GM18858 (cell line): ENCODE results near the gene VAC14.

Source experiments
- ATAC-seq: cut with Tn5 transposase; IDR thresholded peaks from one replicate; pipeline ENCODE4 v1.9.1; 2021; ENCODE audit not compliant: unreplicated experiment

The VAC14 gene

DNA sequence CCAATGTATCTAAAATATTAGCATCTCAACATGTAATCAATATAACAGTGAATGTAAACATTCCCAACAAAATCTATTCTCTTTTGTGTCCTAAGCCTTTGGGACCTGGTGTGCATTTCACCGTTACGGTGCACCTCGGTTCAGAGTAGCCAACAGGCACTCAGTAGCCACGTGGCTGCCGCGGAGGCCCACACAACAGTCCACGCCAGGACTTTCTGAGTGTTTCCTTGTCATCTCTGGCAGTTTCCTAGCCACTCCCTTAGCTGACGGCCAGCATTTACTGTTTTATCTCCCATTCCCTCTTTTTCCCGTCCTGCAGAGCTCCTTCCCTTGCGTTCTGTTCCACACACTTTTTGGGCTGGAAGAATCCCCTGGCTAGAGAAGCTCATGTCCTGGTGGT is 36.3 kb downstream of the VAC14 start:
- no peak for ATAC-seq

DNA sequence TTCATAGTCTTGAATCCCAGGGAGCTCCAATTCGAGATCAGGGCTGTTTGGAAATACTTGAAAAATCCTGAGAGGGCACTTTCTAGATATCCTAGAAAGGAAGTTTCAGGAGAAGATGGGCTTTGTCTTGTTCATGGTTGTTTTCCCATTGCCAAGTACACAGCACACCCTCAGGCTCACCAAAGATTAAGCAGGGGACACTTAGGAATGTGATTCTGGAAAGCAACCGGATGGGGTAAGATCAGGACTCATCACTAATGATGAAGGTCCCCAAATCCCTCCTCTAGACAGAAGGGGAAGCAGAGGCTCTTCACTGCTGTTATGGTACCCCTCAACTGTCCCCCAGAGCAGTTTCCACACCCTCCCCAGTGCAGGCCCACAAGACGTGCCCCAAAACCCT is 40.7 kb downstream of the VAC14 start:
- ATAC-seq = no peak

DNA sequence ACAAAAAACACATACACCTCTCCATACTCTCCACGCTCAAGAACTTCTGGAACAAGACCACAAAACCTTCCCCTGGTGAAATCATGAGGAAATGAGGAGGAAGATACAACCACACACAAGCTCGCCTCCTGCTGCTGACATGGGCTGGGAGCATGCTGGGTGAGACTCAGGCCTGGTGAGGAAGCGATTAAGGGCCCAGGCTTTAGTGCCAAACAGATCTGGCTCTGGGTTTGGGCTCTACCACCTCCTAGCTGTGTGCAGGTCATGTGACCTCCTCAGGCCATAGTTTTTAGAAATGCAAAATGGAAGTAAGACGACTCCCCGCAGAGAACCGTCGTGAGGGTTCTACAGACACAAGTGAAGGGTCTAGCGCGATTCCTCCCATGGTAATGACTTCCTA is 41.3 kb downstream of the VAC14 start:
- ATAC-seq = no peak

DNA sequence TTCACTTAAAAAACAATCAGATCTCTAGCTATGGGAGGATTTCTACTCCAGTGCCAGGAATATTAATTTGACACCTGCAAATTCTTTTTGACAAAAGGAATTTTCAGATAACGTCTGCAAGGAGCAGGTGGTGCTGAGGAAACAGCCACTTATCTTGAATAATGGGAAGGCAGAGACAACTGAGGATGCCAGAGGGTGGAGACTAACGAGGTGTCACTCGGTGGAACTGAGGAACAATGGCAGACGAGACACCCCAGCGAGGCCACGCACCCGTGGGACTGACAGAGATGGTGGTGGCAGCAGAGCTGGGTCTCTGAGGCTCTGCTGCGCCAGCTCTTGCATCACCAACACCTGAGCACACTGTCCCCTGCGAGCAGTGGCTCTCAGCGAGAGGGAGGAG is 42.2 kb downstream of the VAC14 start:
- no peak for ATAC-seq

DNA sequence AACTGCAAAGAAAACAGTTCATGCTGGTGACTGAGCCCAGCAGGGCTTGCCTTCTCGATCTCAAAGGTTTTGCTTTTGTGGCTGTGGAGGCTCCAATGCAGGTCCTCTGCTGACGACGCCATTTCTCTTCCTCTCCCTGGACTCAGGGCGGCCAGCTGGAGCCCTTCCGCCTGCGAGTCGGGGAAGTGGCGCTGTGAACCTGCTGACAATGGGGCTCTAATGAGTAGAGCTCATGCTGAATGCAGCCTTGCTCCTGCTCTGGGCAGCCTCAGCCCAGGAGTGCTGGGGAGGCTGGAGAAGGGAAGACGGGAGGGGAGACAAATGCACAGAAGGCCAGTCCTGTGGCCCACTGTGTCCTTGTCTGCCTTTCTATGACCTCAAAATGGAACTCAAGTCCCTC is 43.8 kb downstream of the VAC14 start:
- no peak for ATAC-seq

DNA sequence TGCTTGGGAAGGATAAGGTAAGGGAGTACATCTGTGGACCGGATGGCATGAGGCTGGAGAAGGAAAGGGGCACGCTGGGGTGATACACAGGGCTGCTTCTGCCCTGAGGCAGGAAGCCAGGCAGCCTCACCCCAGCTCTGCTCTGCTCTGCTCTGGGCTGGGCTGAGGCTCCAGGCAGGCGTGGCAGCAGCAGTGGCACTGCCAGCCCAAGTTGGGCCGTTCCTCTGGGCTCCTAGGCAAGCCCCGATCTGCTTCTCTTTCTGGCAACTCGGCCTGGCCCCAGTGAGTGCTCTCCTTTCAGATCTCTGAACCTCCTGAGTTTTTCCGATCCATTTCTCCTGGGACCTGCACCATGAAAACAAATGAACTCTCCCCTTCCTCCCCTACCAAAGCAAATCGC is 44.9 kb downstream of the VAC14 start:
- no peak for ATAC-seq

DNA sequence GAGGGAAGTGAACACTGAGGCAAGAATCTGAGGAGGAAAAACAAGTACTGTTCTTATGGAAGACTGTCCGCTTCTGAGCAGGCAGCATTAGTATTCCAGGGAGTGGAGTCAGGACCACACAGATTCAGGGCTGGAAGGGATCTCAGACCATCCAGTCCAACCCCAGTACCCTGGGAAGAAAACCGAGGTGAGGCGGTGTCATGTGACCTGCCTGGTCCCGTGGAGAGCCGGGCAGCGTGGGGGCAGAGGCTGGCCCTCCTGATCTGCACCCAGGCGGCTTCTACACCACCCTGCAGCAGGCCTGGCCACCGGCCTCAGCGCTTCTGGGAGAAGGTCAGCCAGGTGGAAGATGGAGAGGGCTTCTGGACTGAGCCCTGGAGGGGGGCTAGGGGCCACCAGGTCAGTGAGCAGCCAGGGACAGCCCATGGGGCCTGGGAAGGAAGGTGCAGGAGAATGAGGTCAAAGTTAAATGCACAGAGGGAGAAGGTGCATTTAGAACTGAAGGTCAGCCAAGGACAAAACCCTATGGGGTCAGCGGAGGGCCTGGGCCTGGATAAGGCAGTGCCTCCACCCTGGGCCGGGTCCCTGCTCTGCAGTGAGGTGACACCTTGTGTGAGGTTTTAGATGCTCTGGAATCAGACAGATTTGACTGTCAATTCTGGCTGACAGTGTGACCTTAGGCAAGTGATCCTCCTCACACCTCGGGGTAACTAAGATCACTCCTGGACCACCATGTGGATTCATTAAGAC is 45.9 kb downstream of the VAC14 start:
- ATAC-seq = no peak

DNA sequence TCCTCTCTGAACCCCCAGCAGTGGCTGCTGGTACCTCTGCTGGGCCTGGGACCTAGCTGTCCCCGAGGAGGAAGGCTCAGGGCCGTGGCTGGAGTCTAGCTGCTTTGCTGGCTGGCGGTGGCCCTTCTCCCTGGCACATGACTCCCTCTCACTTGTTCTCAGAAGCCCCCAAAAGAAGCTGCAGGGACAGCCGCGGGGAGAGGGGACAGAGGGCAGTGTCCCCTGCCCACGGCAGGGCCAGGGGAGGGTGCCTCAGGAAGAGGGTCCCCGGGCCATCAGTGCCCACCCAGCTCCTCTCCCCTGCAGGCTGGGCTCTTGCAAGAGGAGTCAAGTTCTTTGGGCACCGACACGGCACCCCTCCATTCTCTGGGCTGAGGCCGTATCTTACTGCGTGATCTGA is 46.6 kb downstream of the VAC14 start:
- no peak for ATAC-seq

DNA sequence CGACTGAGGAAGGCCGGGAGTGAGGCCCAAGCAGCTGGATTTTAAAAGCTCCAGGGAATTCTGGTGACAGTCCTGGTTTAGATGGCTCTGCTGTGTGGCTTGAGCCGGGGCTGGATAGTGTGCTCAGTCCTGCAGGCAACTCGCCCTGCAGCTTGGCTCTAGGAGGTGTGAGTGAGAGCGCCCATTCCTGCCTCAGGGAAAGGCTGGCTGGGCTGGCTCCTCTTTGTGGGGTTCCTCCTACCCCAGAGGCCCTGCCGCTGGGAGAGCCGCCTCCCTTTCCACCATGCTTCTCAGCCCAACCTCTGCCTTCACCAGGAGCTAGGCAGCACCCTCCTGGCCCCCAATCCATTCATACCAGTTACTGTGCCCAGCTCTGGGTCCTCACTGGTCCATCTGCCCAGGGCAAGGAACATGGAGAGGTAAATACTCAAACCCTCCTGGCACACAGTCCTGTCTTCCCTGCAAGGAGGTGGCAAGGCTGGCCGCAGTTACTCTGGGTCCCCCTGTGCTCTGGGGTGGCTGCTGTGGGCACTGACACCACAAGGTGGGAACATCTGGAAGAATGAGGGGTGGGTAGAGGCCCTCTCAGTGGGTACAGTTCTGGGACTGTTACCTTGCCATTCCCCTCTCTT is 47.1 kb downstream of the VAC14 start:
- ATAC-seq = no peak

DNA sequence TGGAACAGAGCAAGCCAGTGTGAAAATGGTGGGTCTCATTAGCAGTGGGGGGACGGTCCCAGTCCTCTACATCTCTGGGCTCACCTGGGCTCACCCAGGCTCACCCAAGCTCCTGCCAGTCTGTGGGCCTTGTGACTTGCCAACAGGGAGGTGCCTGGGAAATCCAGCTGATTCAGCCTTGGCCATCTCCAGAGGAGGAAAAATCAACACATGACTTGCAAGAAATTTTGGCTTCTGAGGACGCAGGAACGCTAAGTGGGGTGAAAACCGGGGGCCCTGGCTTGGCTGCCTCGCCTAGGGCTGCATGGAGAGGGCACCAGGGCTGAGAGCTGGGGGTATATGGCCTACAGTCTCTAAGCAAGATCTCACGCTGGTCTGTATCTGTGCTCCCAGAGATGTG is 47.7 kb downstream of the VAC14 start:
- no peak for ATAC-seq

DNA sequence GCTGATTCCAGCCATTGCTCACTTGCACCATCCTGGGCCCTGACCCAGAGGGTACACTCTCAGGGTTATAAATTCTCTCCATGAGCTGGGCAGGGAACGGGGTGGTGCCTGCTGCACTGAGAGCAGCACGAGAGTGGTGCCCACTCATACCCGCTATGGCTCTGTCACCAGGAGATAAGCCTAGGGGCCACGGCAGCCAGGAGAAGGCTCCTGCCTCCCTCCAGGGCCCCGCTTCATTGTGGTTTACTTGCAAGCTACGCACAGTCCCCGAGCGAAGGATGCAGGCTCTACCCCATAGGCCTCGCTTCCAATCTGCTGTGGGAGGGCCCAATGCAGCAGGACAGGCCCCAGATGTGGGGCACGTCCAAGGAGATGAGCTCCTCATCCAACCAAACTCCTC is 48.5 kb downstream of the VAC14 start:
- no peak for ATAC-seq

DNA sequence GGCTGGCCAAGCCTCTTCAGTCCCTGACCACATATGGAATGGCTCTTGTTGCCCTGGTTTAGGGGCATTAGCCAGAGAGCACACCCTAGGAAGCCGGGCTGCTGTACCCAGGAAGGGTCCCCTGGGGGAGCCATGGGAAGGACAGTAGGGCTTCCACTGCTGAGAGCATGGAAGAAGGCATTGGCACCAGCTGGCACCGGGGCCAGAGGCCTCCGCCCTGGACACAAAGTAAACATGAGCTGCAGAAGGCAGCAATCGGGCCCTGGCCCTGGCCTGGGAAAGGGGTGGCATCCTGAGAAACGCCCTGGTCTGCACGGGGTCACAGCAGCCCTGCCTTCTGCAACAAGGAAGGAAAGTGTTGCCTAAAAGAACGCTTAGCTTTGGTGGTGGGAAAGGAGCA is 49.4 kb downstream of the VAC14 start:
- no peak for ATAC-seq

DNA sequence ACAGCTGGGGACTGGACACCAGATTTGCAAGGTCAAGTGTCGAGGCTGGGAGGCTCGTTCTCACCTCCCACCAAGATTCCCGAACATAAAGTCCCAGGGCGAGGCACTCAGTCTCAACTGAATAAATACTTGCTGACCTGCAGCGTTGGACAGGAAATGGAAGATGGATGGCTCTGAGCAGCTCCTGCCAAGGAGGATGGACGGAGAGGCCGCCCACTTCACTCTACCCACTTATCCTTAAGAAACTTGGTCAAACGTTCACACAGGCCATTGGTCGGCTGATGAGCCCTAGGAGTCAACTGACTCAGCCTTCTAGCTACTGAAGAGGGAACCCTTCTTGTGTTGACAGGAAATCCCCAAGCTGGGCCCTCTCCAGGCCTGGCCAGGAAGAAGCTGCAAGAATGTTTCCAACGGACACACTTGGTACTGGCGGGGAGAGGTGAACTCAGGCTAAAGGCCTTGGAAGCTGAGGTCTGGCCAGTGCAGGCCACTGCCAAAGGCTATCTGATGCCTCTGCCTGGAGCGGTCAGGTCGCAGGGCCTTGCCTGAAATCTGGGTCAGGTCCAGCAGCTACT is 50.0 kb downstream of the VAC14 start:
- ATAC-seq = no peak

DNA sequence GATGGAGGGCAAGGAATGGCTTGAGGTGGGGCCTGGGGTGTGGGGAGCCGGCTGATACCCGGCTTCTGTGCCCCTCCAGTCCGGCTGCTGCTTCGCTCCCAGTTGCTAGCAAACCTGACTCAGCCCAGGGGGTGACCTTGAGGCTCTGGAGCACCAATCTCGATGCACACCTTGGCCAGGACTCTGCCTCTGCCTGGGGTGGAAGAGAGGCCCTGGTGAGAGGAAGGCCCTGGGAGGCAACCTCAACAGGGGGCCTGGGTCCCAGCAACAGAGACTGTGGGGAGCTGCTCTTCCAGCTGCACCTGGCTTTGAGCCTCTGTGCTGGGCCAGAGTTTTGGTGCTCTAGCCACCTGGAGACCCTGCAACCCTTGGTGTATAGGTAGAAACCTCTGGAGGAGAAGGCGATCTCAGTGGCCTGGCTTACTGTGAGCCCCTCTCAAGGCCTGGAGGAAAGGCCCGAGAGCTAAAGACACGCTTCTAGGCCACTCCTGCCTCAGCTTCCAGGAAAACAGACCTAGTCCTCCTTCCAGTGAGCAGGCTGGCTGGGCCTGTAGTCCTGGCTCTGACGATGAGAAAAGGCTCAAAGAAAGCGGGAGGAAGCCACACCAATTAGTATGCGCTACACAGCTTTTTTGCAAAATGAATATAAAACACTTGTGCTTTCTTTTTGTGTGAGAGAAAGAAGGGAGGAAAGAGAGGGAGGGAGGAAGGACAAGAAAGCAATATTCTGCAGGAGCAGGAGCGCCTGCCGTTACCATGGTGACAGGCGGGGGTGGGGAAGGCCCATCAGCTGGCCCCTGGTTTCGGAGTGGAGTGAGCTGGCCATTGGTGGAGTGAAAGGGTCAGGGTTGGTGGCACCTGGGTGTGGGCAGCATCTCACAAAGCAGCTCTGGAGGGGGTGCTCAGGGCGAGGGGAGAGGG is 51.0 kb downstream of the VAC14 start:
- ATAC-seq = no peak

DNA sequence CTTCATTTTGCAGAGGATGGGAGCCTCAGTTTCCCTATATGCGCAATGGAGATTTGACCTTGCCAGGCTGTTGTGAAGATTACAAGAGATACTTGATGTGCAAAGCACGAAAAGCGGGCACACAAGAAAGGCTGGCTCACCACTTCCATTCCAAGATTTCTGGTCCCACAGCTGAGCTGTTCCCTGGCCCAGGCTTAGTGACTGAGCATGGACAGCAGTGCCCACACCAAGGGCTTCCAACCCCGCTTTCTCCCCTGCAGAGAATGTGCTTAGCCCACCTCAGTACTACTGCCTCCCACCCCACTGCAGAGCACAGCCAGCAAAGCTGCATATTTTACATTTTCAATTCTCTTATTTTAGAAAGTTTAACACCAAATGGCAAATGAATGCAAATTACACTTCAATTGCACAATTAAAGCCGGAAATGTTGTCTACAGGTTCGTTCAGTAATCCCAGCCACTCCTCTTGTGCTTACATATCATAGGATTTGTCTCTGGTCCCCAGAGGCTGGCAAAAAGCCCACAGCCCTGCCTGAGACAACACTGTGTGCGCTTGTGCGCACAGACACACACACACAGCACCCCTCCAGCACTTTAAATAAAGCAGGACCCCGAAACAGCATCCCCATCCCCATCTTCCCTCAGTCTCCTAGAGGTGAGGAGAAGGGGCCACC is 51.8 kb downstream of the VAC14 start:
- ATAC-seq = no peak

DNA sequence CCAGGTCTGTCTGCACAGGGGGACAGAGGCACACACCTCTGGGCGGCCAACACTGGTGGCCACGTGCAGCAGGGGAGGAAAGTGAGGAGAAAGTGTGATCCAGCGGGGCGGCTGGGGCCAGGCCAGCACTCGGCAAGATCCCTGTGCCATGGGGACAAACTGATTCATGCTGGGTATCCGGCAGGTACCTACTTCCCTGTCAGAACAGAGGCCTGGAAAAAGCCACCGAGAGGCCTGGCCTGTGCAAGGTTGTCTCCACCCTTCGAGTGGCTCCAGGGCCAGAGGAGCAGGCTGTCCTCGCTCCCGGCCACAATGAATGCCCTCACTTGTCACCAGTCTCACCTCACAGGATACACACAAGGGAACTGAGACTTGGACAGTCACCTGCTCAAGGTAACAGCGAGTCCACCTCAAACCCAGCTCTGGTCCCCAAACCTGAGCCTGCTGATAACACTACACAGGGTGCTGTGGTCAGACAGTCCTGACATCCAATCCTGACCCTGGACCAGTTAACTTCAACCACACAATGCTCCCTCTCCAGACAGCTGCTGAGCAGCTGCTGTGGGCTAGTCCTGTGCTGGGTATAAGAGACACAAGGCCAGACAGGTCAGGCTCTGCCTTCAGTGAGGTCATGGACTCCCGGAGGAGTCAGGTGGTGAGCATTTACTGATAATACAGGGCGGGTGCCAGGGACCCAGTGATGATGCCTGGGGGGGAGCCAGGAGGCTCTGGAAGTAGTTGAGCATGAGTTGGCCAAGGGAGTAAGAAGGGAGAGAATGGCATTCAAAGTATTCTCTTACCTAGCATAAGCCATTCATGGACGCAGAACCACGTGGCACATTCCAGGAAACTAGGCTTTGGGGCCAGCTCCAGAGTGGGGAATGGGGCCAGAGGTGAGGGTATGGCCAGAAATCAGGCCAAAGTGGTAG is 53.0 kb downstream of the VAC14 start:
- no peak for ATAC-seq

DNA sequence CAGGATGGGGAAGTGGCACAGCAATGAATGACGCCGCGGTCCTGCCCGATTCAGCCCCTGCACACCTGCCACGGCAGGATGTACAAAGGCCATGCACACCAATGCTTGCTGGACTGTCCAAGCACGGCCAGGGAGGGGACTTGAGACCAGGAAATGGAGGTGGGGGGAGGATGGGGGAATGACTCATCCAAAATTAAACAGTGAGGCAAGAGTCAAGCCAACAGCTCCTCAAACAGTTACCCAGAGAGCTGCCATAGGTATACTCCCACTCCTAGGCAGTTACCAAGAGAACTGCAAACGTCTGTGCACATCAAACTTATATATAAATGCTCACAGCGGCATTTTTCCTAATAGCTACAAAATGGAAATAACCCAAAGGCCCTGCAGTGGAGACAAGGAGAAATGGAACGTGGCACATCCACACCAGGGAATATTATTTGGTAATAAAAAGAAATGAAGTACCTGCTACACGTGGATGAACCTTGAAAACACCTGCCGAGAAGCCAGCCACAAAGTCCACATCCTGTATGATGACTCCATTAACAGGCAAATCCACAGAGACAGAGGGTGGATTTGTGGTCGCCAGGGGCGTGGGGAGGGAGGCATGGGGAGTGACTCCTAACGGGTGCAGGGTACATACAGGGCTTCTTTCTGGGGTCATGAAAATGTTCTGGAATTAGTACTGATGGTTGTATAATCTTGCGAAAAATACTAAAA is 54.1 kb downstream of the VAC14 start:
- ATAC-seq = no peak

DNA sequence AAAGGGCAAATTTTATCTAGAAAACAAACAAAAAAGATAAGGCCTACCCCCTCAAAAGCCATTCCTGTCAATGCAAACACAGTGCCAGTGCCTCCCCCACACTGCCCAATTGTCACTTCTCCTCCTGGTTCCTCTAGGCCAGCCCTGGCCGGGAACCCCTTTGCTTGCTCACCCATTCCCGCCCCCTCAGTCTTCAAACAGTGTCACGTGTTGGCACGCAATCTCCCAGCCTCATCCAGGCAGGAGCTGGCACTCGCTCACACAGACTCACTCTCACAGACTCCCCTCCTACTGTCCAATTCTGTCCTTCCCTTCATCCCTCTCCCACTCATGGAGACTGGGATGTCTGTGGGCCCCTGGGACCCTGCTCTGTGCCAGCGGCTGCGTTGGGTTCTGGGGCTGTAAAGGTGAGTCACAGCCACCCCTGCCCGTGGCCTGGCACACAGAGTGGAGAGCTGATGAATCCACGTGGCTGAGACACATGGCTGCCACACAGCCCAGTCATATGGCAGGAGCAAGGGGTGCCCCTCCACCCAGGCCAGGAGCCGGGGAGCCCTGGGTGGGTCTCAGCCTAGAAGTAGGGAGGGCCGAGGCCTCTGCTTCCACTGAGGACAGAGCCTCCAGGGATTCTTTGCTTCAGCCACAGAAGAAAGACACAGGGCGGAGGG is 54.8 kb downstream of the VAC14 start:
- ATAC-seq = no peak

DNA sequence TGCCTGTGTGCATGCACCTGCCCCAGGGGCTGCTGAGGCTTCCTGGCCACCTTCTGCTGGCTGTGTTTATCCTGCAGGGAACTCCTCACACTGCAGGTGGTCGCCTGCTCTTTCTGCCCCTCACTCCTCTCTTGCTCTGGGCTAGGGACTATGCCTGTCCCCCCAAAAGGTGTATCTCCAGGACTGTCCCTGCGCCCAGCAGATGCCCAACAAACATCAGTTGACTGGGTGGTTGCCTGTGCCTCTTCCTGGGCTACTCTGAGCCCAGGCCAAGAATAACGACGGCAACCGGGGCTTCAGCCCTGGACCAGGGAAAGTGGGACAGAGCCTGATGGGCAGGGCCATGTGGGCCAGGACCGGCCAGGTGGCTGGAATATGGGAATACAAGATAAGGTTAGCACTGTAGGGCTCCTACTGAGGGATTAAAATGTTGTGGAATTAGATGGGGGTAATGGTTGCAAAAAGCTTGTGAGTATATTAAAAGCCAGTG is 55.4 kb downstream of the VAC14 start:
- no peak for ATAC-seq
